Stimulated activated CD8-positive, alpha-beta memory T cell treated with anti-CD3 and anti-CD28 coated beads, Interleukin-12 subunit alpha, Interleukin-12 subunit beta, amount 100 ng/mL, for 4 hours (primary cell): ENCODE measurements around the gene ARHGAP25.

Experiments
- DNase-seq: peaks from one replicate; pipeline ENCODE4 v3.0.0-alpha.2; 2020; ENCODE audit warnings: low read depth

ARHGAP25 gene, protein sequence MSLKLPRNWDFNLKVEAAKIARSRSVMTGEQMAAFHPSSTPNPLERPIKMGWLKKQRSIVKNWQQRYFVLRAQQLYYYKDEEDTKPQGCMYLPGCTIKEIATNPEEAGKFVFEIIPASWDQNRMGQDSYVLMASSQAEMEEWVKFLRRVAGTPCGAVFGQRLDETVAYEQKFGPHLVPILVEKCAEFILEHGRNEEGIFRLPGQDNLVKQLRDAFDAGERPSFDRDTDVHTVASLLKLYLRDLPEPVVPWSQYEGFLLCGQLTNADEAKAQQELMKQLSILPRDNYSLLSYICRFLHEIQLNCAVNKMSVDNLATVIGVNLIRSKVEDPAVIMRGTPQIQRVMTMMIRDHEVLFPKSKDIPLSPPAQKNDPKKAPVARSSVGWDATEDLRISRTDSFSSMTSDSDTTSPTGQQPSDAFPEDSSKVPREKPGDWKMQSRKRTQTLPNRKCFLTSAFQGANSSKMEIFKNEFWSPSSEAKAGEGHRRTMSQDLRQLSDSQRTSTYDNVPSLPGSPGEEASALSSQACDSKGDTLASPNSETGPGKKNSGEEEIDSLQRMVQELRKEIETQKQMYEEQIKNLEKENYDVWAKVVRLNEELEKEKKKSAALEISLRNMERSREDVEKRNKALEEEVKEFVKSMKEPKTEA

DNA sequence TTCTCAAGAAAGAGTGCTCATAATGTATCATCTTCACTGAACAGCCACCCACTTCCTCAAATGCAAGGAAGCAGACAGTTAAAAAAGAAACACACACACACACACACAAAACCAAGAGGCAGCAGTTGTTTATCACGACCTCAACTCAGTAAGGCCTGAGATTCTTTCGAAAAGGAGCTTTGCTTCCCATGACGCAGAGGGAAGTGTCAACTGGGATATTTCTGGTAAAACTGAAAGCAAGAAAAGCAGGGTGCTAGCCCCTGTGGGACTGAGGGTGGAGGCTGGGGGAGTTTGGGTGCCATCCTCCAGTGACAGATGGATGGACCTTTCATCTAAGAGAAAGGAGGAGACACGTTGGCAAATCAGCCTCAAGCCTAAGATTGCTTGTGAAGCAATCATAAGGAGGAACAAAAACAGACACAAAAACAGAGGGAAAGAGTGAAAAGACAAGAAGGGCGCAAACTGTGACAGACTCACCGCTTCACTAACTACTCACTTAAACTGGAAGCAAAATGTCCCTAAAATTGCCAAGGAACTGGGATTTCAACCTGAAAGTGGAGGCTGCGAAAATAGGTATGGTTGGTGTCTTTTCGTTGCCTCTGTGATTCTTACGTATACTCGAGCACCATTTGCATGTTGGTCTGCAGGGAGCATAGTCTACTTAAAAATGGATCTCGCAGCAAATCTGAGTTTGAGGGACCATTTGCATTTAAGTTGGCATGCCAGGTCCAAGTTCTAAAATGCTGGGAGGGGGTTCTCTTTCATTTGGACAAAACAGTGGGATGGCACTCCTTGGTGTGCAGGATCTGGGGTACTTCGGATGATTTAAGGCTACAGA, at the start of gene ARHGAP25:
Gene ARHGAP25 (plus strand): TSS at position 124 of the 838 bp plus-strand sequence. CDS start 389 bp downstream, at position 513.
- no peak for DNase-seq

DNA sequence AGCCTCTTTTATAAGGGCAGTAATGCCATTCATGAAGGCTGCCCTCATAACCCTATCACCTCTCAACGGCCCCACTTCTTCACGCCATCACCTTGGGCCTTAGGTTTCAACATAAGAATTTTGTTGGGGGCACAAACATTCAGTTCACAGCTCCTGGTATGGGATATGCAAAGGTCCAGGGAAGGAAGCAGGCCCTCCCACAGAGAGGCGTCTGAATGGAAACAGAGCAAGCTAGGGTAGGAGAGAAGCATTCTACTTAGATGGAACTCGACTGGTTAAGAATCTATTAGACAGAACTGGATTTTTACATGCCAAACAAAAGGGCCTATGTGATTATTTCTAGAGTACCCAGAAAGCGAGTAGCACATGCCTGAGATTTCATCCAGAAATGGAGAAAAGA, 48.4 kb upstream of the ARHGAP25 start:
- no peak for DNase-seq

DNA sequence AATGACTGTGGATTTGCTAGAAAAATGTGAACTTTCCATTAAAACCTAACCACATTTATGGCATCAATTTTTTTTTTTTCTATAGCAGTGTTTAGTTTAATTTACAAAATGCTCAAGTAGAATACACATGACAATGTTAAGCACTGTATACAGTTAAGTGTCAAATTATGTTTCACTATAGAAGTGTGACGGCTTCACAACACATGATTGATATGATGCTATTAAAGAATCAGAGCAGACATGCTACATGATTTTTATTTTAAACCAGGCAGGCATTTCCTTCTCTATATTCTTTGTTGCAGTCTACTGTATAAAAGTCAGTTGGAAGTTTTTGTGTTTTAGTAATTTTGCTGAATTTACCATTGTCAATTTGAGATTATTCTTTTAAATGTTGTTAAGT, 47.6 kb upstream of the ARHGAP25 start:
- DNase-seq, result no peak

DNA sequence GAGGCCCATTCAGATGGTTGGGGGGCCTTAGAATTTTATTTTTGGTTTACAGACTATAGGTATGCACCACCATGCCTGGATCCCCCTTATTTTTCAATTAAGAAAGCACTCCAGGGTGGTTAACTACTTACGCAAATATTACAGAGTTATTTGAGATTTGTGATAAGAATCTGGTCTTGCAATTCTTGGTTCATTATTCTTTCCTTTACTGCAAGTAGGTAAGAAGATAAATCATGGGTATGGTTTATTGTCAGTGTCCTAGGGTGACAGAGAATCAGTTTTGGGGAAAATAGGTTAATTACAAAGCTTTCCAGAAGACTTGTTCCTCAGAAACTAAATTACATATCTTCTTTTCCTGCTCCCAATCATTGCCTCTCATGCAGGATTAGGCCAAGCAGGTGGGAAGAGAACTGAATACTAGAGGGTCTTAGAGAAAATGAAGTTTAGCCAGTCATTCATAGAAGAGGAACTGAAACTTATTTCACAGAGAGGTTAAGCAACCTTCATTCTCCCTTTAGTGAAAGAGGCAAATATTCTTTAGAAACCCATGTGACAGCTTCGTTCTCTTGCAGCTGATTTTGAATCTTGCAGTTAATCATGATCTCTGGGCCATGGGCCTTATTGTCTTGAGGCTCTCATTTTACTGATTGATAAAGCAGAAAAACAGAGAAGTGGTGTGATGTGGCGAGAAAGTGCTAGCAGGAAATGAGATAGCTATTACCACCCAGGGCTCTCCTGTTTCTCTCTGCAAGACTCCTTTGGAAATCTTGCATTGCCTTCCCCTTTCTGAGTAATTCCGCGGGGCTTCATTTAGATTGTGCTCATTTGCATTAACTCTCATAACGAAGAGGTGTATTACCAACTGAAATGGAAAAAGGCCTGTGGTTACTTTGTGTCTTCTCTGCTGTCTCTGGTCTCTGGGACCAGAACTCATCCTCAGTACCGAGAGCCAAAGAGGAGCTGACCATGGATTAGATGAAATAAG, 44.8 kb upstream of the ARHGAP25 start:
- no peak for DNase-seq

DNA sequence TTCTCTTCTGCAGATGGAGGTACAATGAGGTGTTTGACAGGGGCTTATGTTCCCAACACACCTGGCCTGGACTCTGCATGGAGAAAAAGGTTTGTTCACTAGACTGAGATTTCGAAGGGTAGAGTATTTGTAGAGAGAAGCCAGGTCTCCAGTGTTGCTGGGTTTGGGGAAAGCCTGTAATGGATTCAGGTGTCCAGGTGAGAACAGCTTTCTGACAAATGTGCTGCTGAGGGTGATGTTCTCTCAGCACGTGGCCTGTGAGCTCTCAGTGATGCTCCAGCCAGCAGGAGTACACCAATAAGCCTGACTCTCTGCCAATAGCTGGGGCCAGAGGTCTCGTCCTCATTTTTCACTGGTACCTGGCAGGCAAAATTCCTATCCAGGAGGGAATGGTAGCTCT, 43.8 kb upstream of the ARHGAP25 start:
- no peak for DNase-seq

DNA sequence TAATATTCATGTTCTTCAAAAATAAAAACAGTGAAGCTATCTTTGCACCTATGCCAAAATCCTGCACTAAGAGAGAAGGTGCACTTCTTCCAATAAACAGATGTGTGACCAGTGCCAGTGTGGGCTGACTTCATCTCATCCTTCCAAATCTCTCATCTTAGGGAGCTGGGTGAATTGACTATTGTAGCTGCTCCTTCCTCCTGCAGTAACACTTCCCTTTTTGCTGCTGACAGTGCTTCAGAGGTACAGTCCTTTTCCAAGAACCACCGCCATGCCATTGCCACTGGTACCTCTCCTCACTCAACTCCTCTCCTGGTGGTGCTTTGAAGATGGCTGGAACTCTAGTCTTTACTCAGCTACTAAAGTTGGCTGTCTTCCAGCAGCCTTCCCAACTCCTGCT, 42.1 kb upstream of the ARHGAP25 start:
- DNase-seq, result no peak

DNA sequence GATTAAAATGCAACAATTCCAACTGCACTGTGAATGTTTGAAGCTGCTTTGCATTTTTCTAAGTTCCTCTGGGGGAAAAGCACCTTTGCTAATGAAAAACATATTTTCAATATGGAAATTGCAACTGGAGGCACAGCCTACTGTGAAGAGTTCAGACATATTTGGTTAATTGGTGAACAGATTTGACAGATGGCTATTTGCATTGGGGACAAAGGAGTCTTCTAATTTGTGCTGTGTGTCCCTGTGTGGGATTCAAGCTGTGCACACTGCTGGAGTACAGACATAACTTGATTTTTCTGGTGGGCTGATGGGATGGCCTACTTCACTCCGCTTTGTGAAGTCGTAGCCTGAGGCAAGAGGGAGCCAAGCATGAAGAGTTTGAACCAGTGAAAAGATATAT, 40.7 kb upstream of the ARHGAP25 start:
- DNase-seq, result no peak

DNA sequence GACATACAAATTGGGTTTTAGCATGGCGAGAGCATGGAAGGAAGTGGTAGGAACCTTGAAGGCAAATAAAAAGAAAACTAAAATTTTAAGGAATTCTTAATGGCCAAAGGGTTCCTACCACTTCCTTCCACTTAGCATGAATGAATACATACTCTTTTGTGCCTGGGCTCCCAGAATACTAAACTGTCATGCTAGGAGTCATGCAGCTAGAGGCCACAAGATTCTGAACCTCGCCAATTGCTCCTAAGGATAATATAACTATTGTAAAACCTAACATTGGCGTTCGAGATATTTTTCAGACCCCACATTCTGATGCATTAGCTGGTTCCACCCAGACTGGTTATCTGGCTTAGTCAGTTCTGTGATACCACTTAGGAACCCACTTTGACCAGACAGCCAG, 38.6 kb upstream of the ARHGAP25 start:
- no peak for DNase-seq

DNA sequence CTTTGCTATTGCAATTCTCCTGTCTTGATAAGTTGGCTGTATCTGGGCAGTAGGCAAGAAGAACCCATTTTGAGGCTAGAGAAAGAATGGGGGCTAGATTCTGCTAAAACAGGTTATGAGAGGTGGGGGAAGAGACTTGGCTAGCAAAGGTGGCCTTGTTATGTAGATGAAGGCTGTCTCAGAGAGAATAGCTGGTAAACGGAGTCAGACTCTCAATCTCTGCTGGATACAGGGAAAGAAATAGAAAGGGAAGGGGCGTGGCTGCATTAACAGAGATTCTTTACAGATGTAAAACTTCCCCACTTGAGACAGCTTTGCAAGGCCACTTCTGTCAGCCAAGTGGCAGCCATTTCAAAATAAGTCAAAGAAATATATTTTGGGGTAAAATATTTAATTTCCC, 38.1 kb upstream of the ARHGAP25 start:
- DNase-seq, result no peak

DNA sequence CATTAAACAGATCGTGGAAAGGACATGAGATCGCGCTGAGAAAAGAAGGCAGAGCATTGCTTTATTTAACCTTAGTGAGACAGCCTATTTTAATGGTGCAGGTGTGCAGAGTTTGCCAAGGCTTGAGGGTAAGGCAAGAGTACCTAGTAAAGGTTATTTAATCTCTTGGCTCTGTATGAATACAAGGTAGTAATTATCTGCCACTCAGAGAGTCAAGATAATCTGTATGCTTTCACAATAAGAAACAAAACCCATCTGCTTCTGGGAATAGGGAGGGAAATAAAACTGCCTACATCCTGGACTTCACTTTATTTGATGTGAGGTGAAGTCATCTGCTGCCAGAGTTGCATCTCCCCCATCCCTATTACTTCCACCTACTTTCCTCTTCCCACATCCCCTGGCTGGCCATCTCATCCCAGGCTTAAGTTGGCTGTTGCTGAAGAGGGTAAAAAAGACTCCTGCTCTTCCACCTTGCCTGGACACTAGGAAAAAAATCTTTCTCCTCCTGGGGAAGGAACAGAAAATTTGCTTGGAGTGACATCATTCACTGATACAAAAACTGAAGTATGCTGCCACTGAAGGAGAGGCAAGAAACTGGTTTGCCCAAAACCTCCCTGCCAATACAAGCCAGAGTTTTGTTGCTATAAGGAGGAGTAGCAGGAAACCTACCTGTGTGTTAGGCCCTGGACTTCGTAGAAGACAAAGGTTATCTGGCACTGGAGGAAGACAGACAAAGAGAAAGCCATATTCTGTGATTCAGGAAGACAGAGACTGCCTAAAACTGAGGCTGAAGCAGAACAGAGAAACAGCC, 35.8 kb upstream of the ARHGAP25 start:
- DNase-seq, result no peak

DNA sequence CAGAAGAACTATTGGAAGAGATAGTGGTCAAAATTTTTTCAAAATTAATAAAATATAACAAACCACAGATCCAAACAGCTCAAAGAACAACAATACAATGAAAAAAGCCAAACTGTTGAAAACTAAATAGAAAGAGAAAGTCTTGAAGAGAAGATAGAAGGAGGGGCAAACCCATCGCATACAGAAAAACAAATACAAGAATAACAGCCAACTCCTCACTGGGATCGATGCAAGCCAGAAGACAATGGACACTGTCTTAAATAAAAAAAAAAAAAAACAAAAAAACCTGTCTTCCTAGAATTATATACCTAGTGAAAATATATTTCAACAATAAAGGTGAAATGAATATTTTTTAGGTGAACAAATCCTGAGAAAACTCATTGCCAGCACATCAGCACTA, 34.1 kb upstream of the ARHGAP25 start:
- no peak for DNase-seq

DNA sequence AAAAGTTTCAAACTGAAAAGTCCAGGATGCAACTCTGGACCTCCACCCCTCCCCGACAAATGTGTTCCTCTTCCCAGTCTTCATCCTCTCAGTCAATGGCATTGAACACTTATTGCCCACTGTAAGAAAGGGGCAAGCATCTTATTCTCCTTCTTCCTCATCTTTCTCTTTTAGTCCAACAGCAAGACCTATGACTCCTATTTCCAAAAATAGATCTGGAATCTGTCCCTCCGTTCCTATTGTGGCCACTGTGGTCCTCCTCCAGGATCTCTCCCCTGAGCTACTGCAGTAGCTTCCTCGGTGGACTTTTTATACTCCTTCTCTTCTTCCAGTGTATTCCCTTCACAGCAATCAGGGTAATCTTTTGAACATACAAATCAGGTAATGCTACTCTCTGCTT, 28.0 kb upstream of the ARHGAP25 start:
- DNase-seq, result no peak

DNA sequence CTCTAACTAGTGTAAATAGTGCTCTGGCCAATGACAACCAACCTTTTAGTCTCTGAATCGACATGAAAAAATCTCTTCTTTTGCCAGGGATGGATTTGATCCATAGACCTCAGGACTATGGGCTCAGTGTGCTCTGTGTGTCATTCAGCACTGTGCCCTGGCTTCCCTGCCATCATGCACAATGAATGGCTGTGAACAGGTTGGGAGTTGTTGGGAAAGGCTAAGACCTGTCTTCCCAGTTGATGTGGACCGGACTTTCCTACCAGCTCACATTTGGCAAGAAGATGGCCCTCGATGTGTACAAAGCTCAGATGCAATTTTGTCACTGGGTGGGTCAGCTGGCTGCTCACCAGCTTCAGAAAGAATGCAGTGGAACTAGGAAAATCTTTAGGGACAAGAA, 26.0 kb upstream of the ARHGAP25 start:
- no peak for DNase-seq

DNA sequence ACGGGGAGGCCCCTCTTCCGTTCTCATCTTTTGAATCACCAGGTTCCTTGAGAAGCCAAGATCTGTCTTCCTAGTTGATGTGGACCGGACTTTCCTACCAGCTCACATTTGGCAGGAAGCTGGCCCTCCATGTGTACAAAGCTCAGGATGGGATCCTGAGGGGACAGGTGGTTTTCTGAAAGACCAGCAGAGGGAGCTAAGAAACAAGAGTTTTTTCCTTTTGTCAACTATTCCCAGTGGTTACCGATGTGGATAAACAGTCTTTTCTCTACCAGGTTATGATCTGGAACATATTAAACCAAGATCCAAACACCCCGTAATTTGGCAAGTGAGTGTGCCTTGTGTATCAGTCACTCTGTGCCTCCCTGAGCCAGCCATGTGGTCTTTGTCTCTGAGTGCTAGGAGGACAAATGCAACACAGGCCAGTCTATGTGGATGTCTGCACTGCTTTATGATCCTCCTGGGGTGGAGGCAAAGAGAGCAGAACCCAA, 25.1 kb upstream of the ARHGAP25 start:
- no peak for DNase-seq

DNA sequence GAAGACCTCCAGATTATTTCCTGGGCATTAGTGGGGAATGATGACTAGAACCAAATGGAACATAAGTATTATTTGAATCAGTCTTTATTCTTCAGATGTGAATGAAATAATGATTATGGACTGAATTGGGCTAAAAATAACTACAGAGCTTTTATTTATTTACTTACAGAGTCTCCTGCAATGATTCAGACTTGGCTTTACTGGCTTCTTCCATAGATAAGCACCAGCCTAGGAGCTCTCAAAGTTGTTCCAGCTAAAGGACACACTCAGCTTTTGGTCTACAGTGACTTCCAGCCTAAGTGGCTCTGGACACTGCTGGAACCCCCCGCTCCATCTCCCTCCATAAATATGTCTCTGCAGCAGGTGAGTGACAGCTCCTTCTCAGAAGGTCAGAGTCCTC, 24.3 kb upstream of the ARHGAP25 start:
- DNase-seq, result no peak

DNA sequence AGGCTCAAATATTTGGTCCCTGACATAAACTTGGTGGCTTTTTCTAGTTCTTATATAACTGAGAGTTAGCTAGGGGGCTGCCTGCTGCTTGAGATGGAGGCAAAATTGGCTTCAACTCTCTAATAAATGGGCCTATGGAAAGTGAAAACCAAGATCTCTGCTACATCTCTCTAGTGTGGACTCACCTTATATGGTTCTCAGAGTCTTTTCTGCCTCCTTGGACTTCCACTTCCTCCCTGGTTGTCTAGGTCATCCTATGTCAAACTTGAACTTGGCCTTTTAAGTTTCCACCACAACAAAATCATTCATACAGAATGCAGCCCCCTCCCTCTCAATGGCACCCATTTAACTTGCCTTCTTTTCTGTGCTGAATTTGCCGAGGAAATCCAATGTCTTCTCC, 23.9 kb upstream of the ARHGAP25 start:
- DNase-seq, result no peak

DNA sequence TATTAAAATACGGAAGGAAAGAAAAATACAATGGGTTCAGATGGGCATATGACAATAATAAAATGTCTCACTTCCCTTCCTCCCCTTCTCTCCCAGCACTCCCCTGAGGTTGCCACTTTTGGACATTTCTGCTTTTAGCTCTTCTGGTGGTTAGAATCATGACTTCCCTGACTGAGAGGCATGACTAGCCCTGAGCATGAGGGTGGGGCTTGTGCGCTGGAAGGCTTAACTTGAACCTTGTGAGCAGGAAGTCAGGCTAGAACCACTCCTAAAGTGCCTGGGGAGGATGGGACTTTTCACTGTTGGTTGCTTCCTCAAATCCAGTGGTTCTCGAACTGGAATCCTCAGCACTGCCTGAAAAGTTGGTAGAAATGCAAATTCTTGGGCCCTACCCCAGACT, 19.7 kb upstream of the ARHGAP25 start:
- no peak for DNase-seq

DNA sequence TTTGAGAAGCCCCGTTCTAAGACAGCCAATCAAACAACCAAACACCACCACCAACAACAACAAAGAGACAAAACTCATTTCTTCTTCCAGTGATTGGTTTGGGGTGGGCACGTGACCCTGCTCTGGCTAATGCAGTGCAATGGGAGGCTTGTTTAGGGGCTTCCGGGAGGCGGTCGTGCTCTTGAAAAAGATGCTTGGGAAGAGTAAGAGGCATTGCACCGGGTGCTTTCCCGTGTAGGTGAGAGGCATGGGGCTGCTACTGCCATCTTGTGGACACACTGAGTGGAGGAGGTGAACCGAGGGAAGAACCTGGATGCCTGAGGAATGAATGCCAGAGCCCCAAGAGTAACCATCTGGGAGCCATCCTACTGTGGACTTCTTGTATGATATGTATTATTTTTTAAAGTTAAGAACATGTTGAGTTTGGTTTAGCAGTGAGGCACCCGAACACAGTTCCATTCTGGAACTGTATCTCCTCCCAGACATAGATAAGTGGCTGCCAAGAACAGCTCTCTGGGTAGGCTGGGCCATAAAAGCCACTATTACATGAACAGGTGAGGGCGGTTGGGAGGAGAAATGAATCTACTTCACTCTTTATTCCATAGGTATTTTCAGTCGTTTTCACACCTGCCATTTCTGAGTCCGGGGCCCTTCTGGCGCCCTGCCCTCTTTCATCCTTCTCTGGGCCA, 19.1 kb upstream of the ARHGAP25 start:
- DNase-seq, result no peak

DNA sequence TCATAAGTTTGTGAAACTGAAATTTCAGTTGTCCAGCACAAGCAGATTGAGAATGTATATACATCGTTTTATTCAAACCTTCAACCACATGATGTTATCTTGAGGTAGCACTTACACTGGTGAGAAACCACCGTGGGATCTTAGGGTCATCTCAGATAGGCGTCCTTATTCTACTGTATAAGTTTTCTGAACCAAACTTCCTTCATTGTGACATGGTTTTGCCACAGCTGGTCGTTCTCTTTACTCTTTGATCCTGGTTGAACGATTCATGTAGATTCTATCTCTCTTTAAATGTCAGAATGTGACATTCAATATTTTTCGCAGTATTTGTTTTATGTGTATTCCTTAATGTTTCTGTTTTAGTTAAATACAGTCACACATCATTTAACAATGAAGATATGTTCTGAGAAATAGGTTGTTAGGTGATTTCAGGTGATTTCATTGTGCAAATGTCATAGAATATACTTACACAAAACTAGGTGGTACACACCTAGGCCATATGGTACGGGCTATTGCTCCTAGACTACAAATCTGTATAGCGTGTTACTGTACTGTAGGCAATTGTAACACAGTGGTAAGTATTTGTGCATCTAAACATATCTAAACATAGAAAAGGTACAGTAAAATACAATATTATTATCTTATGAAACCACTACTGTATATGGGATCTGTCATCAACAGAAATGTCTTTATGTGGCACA, 17.9 kb upstream of the ARHGAP25 start:
- DNase-seq, result no peak
